CD8-positive, alpha-beta memory T cell (primary cell): ENCODE measurements around the gene NUP214. TPM values are rescaled to one million over a fixed set of nuclear protein-coding genes. Genes with fewer than 3 reads are reported as not detected.

Experiments
- CTCF ChIA-PET: fragments of 350-600 bp; sonication (Branson Sonifier 250); formaldehyde crosslinking; loops from one replicate; lab custom pipeline; 2021; ENCODE audit warnings: antibody characterized with exemption; lab: Charles Lee
- POLR2A ChIA-PET: fragments of 350-600 bp; sonication (Branson Sonifier 250); formaldehyde crosslinking; loops from one replicate; lab custom pipeline; 2021; ENCODE audit warnings: antibody characterized with exemption; lab: Charles Lee
- DNase-seq, 5 donors: peaks; one replicate each; pipeline versions ENCODE4 v3.0.0 to v3.0.0-alpha.2; 2020 to 2022; ENCODE audit warnings: mixed read lengths in 1 of 5
- H3K27ac ChIP-seq: one replicate; pipeline ENCODE4 v1.7.0; 2013; ENCODE audit warnings: low read depth, mild to moderate bottlenecking, low read length, moderate library complexity
- H3K27me3 ChIP-seq: 2 replicates; pipeline ENCODE4 v1.7.0; 2013; ENCODE audit warnings: low read length, mild to moderate bottlenecking; ENCODE audit not compliant: insufficient read depth, poor library complexity, severe bottlenecking
- H3K36me3 ChIP-seq: 2 replicates; pipeline ENCODE4 v1.7.0; 2013; ENCODE audit warnings: mild to moderate bottlenecking, low read length, moderate library complexity; ENCODE audit not compliant: insufficient read depth
- H3K4me1 ChIP-seq: 2 replicates; pipeline ENCODE4 v1.7.0; 2013; ENCODE audit warnings: mild to moderate bottlenecking, low read length, moderate library complexity; ENCODE audit not compliant: insufficient read depth
- H3K4me3 ChIP-seq: 2 replicates; pipeline ENCODE4 v1.7.0; 2013; ENCODE audit warnings: mild to moderate bottlenecking, low read length
- H3K9me3 ChIP-seq: 2 replicates; pipeline ENCODE4 v1.7.0; 2013; ENCODE audit warnings: mild to moderate bottlenecking, low read length
- H3K27ac Mint-ChIP-seq, 8 donors: one replicate each; pipeline ENCODE4 v1.8.0; 2020 to 2021; ENCODE audit warnings: mixed read lengths in 8 of 8, mild to moderate bottlenecking in 6 of 8, inconsistent platforms in 3 of 8, moderate library complexity in 3 of 8
- H3K27me3 Mint-ChIP-seq, 2 donors: one replicate each; pipeline ENCODE4 v1.8.0; 2020 to 2021; ENCODE audit warnings: mixed read lengths in 2 of 2, mild to moderate bottlenecking in 1 of 2, moderate library complexity in 1 of 2
- H3K36me3 Mint-ChIP-seq, 3 donors: one replicate each; pipeline ENCODE4 v1.8.0; 2020 to 2021; ENCODE audit warnings: mixed read lengths in 3 of 3, inconsistent platforms in 1 of 3, mild to moderate bottlenecking in 1 of 3
- H3K4me1 Mint-ChIP-seq, 3 donors: one replicate each; pipeline ENCODE4 v1.8.0; 2020 to 2021; ENCODE audit warnings: mixed read lengths in 3 of 3, inconsistent platforms in 1 of 3, mild to moderate bottlenecking in 1 of 3
- H3K4me3 Mint-ChIP-seq, 7 donors: one replicate each; pipeline ENCODE4 v1.8.0; 2020 to 2021; ENCODE audit warnings: mixed read lengths in 7 of 7, mild to moderate bottlenecking in 6 of 7, moderate library complexity in 4 of 7, inconsistent platforms in 2 of 7
- H3K9me3 Mint-ChIP-seq, 5 donors: one replicate each; pipeline ENCODE4 v1.8.0; 2020 to 2022; ENCODE audit warnings: mixed read lengths in 5 of 5, mild to moderate bottlenecking in 3 of 5, moderate library complexity in 2 of 5, inconsistent platforms in 1 of 5
- polyA plus RNA-seq: library from polyadenylated mRNA; unstranded; fragments of 300-500 nt; fragmentation: Illumina TruSeq; gene quantifications from one replicate; pipeline ENCODE4 v1.2.3, GENCODE V29; 2021
- total RNA-seq, 2 experiments: library from RNA; stranded (reverse); gene quantifications; one replicate each; pipeline ENCODE4 v1.2.3, GENCODE V29; 2021

Gene NUP214
- total and polyA plus RNA-seq, 3 experiments from 2014 or later: 21.3 to 69.5 (median 69.2) TPM

DNA sequence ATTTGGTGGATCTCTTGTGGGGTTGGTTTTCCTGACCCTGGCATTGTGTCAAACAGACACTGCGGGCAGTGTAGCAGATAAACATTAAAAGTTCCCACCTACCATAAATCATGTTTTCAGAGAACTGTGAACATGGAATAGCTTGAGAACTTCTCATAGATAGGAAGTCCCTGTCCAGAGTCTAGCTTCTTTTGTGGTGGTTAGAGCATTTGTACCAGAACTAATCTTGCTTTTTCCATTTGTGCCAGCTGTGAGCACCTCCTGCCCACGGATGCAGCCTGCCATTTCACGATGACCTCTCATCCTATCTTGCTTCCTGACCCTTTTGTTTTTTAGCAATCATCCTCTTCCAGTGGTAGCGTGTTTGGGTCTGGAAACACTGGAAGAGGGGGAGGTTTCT, 89.5 kb downstream of the NUP214 start:
- no peak for DNase-seq
- H3K9me3 ChIP-seq: no peaks in the 10 kb centered on the region
- H3K36me3 ChIP-seq: peaks cover 22% of the 10 kb centered on the region
- peaks cover 0 to 1% of the 10 kb centered on the region in 2 donors for H3K27me3 Mint-ChIP-seq
- H3K27ac ChIP-seq: no peak overlapping the region
- no peaks in the 10 kb centered on the region for H3K4me1 ChIP-seq
- CTCF ChIA-PET: interaction anchor here (1.0 to 4.0 kb wide), 3 partner anchors 14 to 122 kb away, joined by 3 to 16 read pairs (median 3); no protein-coding TSS in a partner anchor
- no peak overlapping the region for H3K4me3 ChIP-seq
- peak overlapping the region in 2 of 8 donors; percentile 38 to 46 for H3K27ac Mint-ChIP-seq
- no peak overlapping the region for H3K4me3 Mint-ChIP-seq
- H3K4me1 Mint-ChIP-seq: peaks cover 0 to 4% (median under 1%) of the 10 kb centered on the region in 3 donors
- peaks cover 16 to 24% (median 23%) of the 10 kb centered on the region in 5 donors for H3K9me3 Mint-ChIP-seq
- H3K36me3 Mint-ChIP-seq: peaks cover 29 to 75% (median 31%) of the 10 kb centered on the region in 3 donors
- H3K27me3 ChIP-seq: no peaks in the 10 kb centered on the region
- POLR2A ChIA-PET: no interaction called here

GRCh38 chr9:131216806-131217205, 91.4 kb downstream of the NUP214 start:
- H3K27ac ChIP-seq: no peak overlapping the region
- Mint-ChIP-seq H3K36me3 (peaks cover 12 to 61% (median 19%) of the 10 kb centered on the region in 3 donors), H3K27ac (peak overlapping the region in 1 of 8 donors; percentile 68), H3K4me3 (no peak overlapping the region), H3K4me1 (peaks cover 0 to 4% (median 0%) of the 10 kb centered on the region in 3 donors), H3K9me3 (peaks cover 8 to 11% (median 10%) of the 10 kb centered on the region in 5 donors), H3K27me3 (peaks cover 0 to 1% of the 10 kb centered on the region in 2 donors)
- H3K36me3 ChIP-seq: peaks cover 17% of the 10 kb centered on the region
- H3K4me3 ChIP-seq: no peak overlapping the region
- H3K4me1 ChIP-seq: no peaks in the 10 kb centered on the region
- H3K27me3 ChIP-seq: no peaks in the 10 kb centered on the region
- CTCF ChIA-PET: interaction anchor here (0.8 to 4.0 kb wide), 2 partner anchors 15 to 120 kb away, joined by 4 to 16 read pairs; no protein-coding TSS in a partner anchor
- H3K9me3 ChIP-seq: no peaks in the 10 kb centered on the region
- DNase-seq: no peak
- POLR2A ChIA-PET: interaction anchor here (0.7 kb wide), 1 partner anchor 87 kb away, joined by 4 read pairs; no protein-coding TSS in a partner anchor

DNA sequence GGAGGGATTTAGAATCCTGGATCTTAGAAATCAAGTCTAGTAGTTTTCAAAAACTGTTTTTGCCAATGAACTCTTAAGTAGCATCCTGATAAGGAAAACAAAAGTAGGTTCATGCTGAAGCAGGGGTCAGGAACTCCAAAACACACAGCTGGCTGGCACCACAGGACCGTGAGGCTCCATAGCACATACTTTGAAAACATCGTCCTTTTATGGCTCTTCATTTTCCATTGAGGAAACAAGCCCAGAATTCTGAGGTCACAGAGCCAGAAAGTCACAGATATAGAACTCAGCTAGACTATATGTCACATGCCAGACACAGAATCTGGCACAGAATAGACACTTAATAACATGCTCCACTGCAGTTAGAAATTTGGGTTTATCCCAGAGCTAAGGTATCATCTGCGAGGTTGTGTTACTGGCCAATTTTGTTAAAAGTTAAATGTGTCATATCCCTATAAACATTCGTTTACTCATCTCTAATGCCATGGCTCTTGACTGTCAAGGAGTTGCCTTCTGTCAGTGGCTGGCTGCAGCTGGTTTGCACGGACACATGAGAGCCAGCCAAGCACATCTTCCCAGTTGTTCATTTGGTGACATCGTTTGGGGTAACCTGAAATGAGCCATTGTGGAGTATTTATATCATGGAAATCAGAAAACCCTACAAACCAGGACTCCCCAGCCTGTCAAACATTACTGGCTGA, 92.1 kb downstream of the NUP214 start:
- ChIA-PET CTCF (interaction anchor here (4.0 kb wide), 1 partner anchor 119 kb away, joined by 16 read pairs; no protein-coding TSS in a partner anchor), POLR2A (interaction anchor here (0.7 kb wide), 1 partner anchor 40 kb away, joined by 3 read pairs; no protein-coding TSS in a partner anchor)
- no peak overlapping the region for H3K4me3 Mint-ChIP-seq
- Histone ChIP-seq H3K4me3 (no peak overlapping the region), H3K36me3 (peaks cover 17% of the 10 kb centered on the region), H3K4me1 (no peaks in the 10 kb centered on the region), H3K27me3 (no peaks in the 10 kb centered on the region), H3K27ac (no peak overlapping the region), H3K9me3 (no peaks in the 10 kb centered on the region)
- H3K27ac Mint-ChIP-seq: peak overlapping the region in 3 of 8 donors; percentile 17 to 68 (median 23)
- H3K36me3 Mint-ChIP-seq: peaks cover 5 to 58% (median 15%) of the 10 kb centered on the region in 3 donors
- peaks cover 2 to 6% (median 4%) of the 10 kb centered on the region in 5 donors for H3K9me3 Mint-ChIP-seq
- H3K27me3 Mint-ChIP-seq: peaks cover 0 to 1% of the 10 kb centered on the region in 2 donors
- DNase-seq: no peak
- H3K4me1 Mint-ChIP-seq: peaks cover 0 to 4% (median 0%) of the 10 kb centered on the region in 3 donors

DNA sequence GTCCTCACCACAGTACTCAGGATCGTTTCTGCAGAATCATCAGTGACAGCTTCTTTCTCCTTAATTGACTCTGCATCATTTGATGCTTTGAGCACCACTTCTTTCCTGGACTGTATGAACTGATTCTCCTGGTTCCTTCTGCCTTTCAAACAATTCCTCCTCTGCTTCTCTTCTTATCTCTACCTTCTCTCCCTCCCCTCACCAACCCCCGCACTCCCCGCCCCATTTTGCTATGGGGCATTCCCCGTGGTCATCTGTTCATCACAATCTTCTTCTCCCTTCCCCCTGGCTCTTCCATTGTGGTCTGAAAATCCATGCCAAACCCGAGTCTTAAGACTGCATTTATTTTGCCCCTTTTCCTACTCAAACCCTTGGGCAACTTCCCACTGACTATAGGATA, 93.0 kb downstream of the NUP214 start:
- H3K27me3 ChIP-seq: no peaks in the 10 kb centered on the region
- Mint-ChIP-seq H3K27ac (peak overlapping the region in 1 of 8 donors; percentile 45), H3K36me3 (peaks cover 0 to 59% (median 11%) of the 10 kb centered on the region in 3 donors), H3K27me3 (peaks cover 0 to 1% of the 10 kb centered on the region in 2 donors), H3K4me3 (no peak overlapping the region), H3K9me3 (no peaks in the 10 kb centered on the region), H3K4me1 (peaks cover 0 to 4% (median 0%) of the 10 kb centered on the region in 3 donors)
- no peaks in the 10 kb centered on the region for H3K4me1 ChIP-seq
- DNase-seq: no peak
- ChIA-PET CTCF (no interaction called here), POLR2A (no interaction called here)
- no peaks in the 10 kb centered on the region for H3K9me3 ChIP-seq
- H3K36me3 ChIP-seq: peaks cover 17% of the 10 kb centered on the region
- H3K4me3 ChIP-seq: no peak overlapping the region
- no peak overlapping the region for H3K27ac ChIP-seq

DNA sequence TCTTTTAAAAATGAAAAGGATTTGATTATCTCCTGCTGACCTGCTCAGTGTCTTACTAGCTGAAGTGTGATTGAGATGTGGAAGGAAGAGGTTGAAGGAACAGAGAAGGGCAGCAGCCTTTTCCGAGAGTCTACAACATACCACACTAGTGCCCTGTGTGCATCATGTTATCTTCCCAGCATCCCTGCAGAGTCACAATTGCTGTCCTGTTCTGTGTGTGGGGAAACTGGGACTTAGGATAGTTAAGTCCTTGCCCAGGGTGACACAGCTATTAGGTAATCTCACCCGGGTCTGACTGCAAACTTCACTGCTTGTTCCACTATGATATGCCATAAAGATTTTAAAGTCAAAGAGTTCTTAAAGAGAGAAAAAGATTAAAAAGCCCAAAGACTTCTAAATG, 95.1 kb downstream of the NUP214 start:
- DNase-seq: no peak
- H3K36me3 Mint-ChIP-seq: peaks cover 0 to 56% (median 10%) of the 10 kb centered on the region in 3 donors
- H3K4me3 Mint-ChIP-seq: peak overlapping the region in 1 of 7 donors; percentile 38
- H3K27ac ChIP-seq: no peak overlapping the region
- no peaks in the 10 kb centered on the region for H3K9me3 ChIP-seq
- H3K36me3 ChIP-seq: peaks cover 8% of the 10 kb centered on the region
- peak overlapping the region in 2 of 8 donors; percentile 19 to 28 for H3K27ac Mint-ChIP-seq
- no peaks in the 10 kb centered on the region for H3K27me3 Mint-ChIP-seq
- H3K27me3 ChIP-seq: no peaks in the 10 kb centered on the region
- peaks cover 0 to 2% (median 1%) of the 10 kb centered on the region in 3 donors for H3K4me1 Mint-ChIP-seq
- no peaks in the 10 kb centered on the region for H3K9me3 Mint-ChIP-seq
- ChIA-PET CTCF (no interaction called here), POLR2A (no interaction called here)
- no peaks in the 10 kb centered on the region for H3K4me1 ChIP-seq
- no peak overlapping the region for H3K4me3 ChIP-seq

- no peak for DNase-seq
- Mint-ChIP-seq H3K9me3 (no peaks in the 10 kb centered on the region), H3K36me3 (peaks cover 0 to 64% (median 13%) of the 10 kb centered on the region in 3 donors), H3K4me1 (peaks cover 0 to 6% (median 5%) of the 10 kb centered on the region in 3 donors), H3K27me3 (no peaks in the 10 kb centered on the region), H3K27ac (peak overlapping the region in 2 of 8 donors; percentile 4 to 77), H3K4me3 (no peak overlapping the region)
- Histone ChIP-seq H3K4me1 (no peaks in the 10 kb centered on the region), H3K36me3 (peaks cover 12% of the 10 kb centered on the region), H3K4me3 (no peak overlapping the region), H3K27me3 (no peaks in the 10 kb centered on the region), H3K9me3 (no peaks in the 10 kb centered on the region), H3K27ac (no peak overlapping the region)
- POLR2A ChIA-PET: no interaction called here
- CTCF ChIA-PET: no interaction called here
Observed at GRCh38 chr9:131222460-131222859, 97.1 kb downstream of the NUP214 start.

DNA sequence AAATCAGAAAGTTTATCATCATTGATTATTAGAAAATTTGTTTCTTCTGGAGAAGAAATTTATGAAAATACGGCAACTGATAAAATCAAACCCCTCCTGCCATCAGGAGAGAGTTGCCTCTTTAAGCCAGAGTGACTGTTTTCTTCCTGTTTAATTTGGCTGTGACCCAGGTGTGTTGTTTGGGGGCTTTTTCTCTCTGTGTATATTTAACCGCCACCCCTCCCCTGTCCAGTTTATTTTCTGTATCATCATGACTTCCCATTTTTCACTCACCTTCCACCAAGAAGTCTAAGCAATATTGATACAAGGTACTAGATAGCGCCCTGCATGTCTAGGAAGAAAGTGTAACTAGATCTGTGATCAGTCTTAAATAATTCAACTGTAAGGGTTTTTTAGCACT, 100.8 kb downstream of the NUP214 start:
- Histone ChIP-seq H3K36me3 (peaks cover 17% of the 10 kb centered on the region), H3K4me1 (no peaks in the 10 kb centered on the region), H3K27me3 (no peaks in the 10 kb centered on the region), H3K4me3 (no peak overlapping the region), H3K9me3 (no peaks in the 10 kb centered on the region), H3K27ac (no peak overlapping the region)
- POLR2A ChIA-PET: no interaction called here
- CTCF ChIA-PET: interaction anchor here (1.6 kb wide), 1 partner anchor 46 kb away, joined by 3 read pairs; no protein-coding TSS in a partner anchor
- no peak overlapping the region for H3K4me3 Mint-ChIP-seq
- peaks cover 2 to 6% (median 5%) of the 10 kb centered on the region in 3 donors for H3K4me1 Mint-ChIP-seq
- H3K27ac Mint-ChIP-seq: no peak overlapping the region
- no peaks in the 10 kb centered on the region for H3K27me3 Mint-ChIP-seq
- no peaks in the 10 kb centered on the region for H3K9me3 Mint-ChIP-seq
- DNase-seq: no peak
- peaks cover 0 to 74% (median 13%) of the 10 kb centered on the region in 3 donors for H3K36me3 Mint-ChIP-seq
